SK-N-SH treated with all-trans-retinoic acid at 6 μM for 48 hours (cell line): Measurements from ENCODE around the gene STOX1.

Experiments used
- ATAC-seq: fragments of 200-7000 bp; cut with Tn5 transposase; 3 replicates; pipeline ENCODE4 v1.9.1; 2020; ENCODE audit warnings: mild to moderate bottlenecking, moderate library complexity
- ARNTL ChIP-seq: fragments of 450-650 bp; formaldehyde crosslinking; IDR thresholded peaks from 2 replicates; pipeline ENCODE4 v1.5.0; 2020; ENCODE audit warnings: low read depth, mild to moderate bottlenecking, moderate library complexity, borderline replicate concordance
- BACH2 ChIP-seq: fragments of 250-450 bp; sonication (Bioruptor Pico); IDR thresholded peaks from 2 replicates; pipeline ENCODE4 v1.9.0; 2021; ENCODE audit warnings: mild to moderate bottlenecking, borderline replicate concordance
- CSDC2 ChIP-seq: fragments of 250-450 bp; sonication (Bioruptor Pico); IDR thresholded peaks from 2 replicates; pipeline ENCODE4 v1.5.0; 2020; ENCODE audit warnings: mild to moderate bottlenecking, moderate library complexity
- ESRRG ChIP-seq: fragments of 250-450 bp; sonication (Bioruptor Pico); IDR thresholded peaks from 2 replicates; pipeline ENCODE4 v1.6.1; 2021; ENCODE audit warnings: mild to moderate bottlenecking
- GLIS3 ChIP-seq: fragments of 250-450 bp; sonication (Bioruptor Pico); IDR thresholded peaks from 2 replicates; pipeline ENCODE4 v1.5.0; 2020; ENCODE audit warnings: mild to moderate bottlenecking, moderate library complexity
- ISL1 ChIP-seq: fragments of 250-450 bp; sonication (Bioruptor Pico); IDR thresholded peaks from 2 replicates; pipeline ENCODE4 v2.1.2; 2022; ENCODE audit warnings: mild to moderate bottlenecking, moderate library complexity
- PPARA ChIP-seq: fragments of 250-450 bp; sonication (Bioruptor Pico); IDR thresholded peaks from 2 replicates; pipeline ENCODE4 v1.5.0; 2020; ENCODE audit warnings: mild to moderate bottlenecking, borderline replicate concordance
- RARB ChIP-seq: fragments of 250-450 bp; sonication (Bioruptor Pico); IDR thresholded peaks from 2 replicates; pipeline ENCODE4 v1.8.0; 2021; ENCODE audit warnings: mild to moderate bottlenecking, moderate library complexity
- SNAI2 ChIP-seq: fragments of 250-450 bp; sonication (Bioruptor Pico); IDR thresholded peaks from 2 replicates; pipeline ENCODE4 v1.5.0; 2020; ENCODE audit warnings: mild to moderate bottlenecking, moderate library complexity
- TCF4 ChIP-seq: fragments of 250-450 bp; sonication (Bioruptor Pico); IDR thresholded peaks from 2 replicates; pipeline ENCODE4 v1.8.0; 2021; ENCODE audit warnings: mild to moderate bottlenecking, moderate library complexity, borderline replicate concordance
- TOX ChIP-seq: fragments of 250-450 bp; sonication (Bioruptor Pico); IDR thresholded peaks from 2 replicates; pipeline ENCODE4 v1.8.0; 2021; ENCODE audit warnings: mild to moderate bottlenecking, moderate library complexity, borderline replicate concordance
- ZC3H10 ChIP-seq: fragments of 250-450 bp; sonication (Bioruptor Pico); IDR thresholded peaks from 2 replicates; pipeline ENCODE4 v1.5.1; 2021; ENCODE audit warnings: mild to moderate bottlenecking, moderate library complexity
- ZFP3 ChIP-seq: fragments of 250-450 bp; sonication (Bioruptor Pico); IDR thresholded peaks from 2 replicates; pipeline ENCODE4 v1.5.0; 2020; ENCODE audit warnings: mild to moderate bottlenecking, moderate library complexity
- ZFP30 ChIP-seq: fragments of 450-650 bp; formaldehyde crosslinking; IDR thresholded peaks from 2 replicates; pipeline ENCODE4 v1.5.0; 2022; ENCODE audit warnings: mild to moderate bottlenecking, moderate library complexity
- ZNF565 ChIP-seq: fragments of 450-650 bp; formaldehyde crosslinking; conservative IDR thresholded peaks from 2 replicates; pipeline ENCODE4 v1.5.0; 2020; ENCODE audit warnings: low read depth, mild to moderate bottlenecking, moderate library complexity
- ZNF70 ChIP-seq: fragments of 450-650 bp; formaldehyde crosslinking; IDR thresholded peaks from 2 replicates; pipeline ENCODE4 v1.5.0; 2020; ENCODE audit warnings: mild to moderate bottlenecking, moderate library complexity
- ZNF8 ChIP-seq: fragments of 450-650 bp; formaldehyde crosslinking; IDR thresholded peaks from 2 replicates; pipeline ENCODE4 v1.5.0; 2020; ENCODE audit warnings: mild to moderate bottlenecking, moderate library complexity
- TF ChIP-seq, protein P1 (sequence below): fragments of 250-450 bp; sonication (Bioruptor Pico); IDR thresholded peaks from 2 replicates; pipeline ENCODE4 v1.5.1; 2020; ENCODE audit warnings: low read depth, mild to moderate bottlenecking, moderate library complexity
- TF ChIP-seq, protein P2 (sequence below): fragments of 250-450 bp; sonication (Bioruptor Pico); IDR thresholded peaks from 2 replicates; pipeline ENCODE4 v1.5.0; 2020; ENCODE audit warnings: mild to moderate bottlenecking, moderate library complexity
- TF ChIP-seq, protein P3 (sequence below): fragments of 250-450 bp; sonication (Bioruptor Pico); IDR thresholded peaks from 2 replicates; pipeline ENCODE4 v1.8.0; 2021; ENCODE audit warnings: low read depth, mild to moderate bottlenecking, moderate library complexity, borderline replicate concordance
- TF ChIP-seq, protein P4 (sequence below): fragments of 250-450 bp; sonication (Bioruptor Pico); IDR thresholded peaks from 2 replicates; pipeline ENCODE4 v1.8.0; 2020; ENCODE audit warnings: mild to moderate bottlenecking, moderate library complexity, borderline replicate concordance

Gene STOX1

DNA sequence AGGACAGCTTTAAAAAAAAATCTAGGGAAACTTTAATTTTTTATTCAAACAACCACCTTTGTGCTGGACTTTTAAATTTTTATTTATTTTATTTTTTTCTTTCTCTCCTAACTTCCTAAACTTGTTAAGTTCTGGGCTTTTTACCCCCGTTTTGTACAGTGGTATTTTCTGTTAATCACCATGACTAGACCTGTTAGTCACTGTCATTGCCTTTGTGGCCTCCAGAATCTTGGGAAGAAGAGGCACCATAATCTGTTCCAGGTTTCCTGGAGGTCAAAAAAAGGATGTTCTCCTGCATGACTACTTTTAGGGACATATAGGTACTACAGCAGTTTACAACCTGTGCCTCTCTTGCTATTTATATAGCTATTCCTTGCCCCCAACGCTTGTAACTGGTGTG is 42.7 kb downstream of the STOX1 start:
- TF ChIP-seq ZFP30 (no peak), BACH2 (no peak), ZFP3 (CRISPR knock-in tag) (no peak), ESRRG (CRISPR knock-in tag) (no peak)
- TF ChIP-seq, protein P1, sequence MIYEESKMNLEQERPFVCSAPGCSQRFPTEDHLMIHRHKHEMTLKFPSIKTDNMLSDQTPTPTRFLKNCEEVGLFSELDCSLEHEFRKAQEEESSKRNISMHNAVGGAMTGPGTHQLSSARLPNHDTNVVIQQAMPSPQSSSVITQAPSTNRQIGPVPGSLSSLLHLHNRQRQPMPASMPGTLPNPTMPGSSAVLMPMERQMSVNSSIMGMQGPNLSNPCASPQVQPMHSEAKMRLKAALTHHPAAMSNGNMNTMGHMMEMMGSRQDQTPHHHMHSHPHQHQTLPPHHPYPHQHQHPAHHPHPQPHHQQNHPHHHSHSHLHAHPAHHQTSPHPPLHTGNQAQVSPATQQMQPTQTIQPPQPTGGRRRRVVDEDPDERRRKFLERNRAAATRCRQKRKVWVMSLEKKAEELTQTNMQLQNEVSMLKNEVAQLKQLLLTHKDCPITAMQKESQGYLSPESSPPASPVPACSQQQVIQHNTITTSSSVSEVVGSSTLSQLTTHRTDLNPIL (CRISPR knock-in tag), result no peak
- TF ChIP-seq, all 23 proteins: peak for 0
- no peak for ATAC-seq

DNA sequence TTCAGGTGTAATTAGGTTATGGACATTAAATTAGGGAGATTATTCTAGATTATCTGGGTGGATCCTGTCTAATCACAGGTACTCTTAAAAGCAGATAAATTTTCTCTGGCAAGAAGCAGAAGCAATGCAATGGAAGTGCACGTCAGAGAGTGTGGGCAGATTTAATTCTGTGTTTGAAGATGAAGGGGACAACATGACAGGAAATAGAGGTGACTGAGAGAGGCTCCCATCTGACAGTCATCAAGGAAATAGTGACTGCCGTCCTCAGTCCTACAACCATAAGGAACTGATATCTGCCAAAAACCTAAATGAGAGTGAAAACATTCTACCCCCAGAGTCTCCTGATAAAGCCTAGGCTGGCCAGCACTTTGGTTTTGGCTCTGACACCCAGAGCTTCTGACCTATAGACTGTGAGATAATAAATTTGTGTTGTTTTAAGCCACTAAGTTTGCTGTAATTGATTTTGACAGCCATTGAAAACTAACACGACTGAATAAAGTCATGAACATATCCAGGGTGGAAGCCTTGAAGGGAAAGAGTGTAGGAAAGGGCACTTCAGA is 43.3 kb downstream of the STOX1 start:
- TF ChIP-seq ZC3H10, result no peak
- no peak for TF ChIP-seq PPARA (CRISPR knock-in tag)
- no peak for TF ChIP-seq ESRRG (CRISPR knock-in tag)
- no peak for TF ChIP-seq ZFP30
- peak; percentile 25 for ATAC-seq

DNA sequence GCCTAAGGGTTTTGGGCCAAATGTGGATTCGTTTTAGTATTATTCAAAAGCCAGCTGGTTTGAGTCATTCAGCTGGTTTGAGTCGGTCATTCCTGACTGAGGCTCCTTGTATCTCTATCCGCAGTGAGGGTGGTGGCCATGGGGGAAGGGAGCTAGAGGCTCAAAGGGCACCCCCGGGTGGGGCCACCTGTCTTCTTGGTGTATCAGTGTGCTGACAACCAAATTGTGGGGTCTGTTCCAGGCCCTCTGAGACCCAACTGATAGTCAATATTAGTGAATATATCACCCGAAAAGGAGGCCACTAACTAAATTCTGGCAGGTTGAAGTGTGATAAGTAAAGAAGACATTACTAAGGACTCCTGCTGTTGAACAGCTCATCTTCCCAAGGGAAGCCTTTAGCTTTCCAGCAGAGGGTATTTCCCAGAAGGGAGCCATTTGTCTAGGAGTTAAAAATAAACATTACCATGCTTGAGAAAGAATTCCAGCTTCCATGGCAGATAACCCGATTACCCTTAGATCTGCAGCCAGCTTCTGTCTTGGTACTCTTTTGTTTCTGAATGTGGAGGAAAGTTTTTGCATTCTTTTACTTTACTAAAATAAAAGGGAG is 43.9 kb downstream of the STOX1 start:
- ATAC-seq, result peak; percentile 75

DNA sequence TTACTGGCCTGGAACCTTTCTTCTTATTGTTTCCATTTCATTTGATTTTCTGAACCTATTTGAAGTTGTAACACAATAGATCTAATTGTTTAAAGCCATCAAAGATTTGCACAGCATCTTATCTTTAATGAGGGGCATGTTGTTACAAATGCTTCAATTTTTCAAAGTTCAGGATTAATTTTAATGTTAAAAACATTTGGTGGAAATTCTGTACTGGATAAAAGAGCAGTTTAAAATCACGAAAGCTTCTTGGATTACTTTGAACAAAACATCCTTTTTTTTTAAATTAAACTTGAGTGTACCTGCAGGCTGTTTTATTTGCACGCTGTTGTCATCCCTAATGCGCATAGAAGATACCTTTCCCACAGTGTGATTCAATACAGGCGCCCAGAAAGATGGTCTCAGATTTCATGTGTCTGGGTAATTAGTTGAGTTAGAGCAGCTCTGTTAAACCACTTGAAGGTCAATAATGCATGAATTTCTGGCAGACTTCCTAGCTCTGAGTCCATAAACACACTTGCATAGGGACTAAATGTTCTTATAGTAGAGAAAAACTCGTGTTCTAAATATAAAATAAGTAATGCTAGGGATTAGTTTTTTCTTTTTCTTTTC is 44.5 kb downstream of the STOX1 start:
- TF ChIP-seq TCF4 (CRISPR knock-in tag), result peak; percentile 48; the same call in 1 of the 2 replicates
- TF ChIP-seq ZNF565, result no peak
- TF ChIP-seq ZC3H10, result peak; percentile 87
- TF ChIP-seq, protein P2, sequence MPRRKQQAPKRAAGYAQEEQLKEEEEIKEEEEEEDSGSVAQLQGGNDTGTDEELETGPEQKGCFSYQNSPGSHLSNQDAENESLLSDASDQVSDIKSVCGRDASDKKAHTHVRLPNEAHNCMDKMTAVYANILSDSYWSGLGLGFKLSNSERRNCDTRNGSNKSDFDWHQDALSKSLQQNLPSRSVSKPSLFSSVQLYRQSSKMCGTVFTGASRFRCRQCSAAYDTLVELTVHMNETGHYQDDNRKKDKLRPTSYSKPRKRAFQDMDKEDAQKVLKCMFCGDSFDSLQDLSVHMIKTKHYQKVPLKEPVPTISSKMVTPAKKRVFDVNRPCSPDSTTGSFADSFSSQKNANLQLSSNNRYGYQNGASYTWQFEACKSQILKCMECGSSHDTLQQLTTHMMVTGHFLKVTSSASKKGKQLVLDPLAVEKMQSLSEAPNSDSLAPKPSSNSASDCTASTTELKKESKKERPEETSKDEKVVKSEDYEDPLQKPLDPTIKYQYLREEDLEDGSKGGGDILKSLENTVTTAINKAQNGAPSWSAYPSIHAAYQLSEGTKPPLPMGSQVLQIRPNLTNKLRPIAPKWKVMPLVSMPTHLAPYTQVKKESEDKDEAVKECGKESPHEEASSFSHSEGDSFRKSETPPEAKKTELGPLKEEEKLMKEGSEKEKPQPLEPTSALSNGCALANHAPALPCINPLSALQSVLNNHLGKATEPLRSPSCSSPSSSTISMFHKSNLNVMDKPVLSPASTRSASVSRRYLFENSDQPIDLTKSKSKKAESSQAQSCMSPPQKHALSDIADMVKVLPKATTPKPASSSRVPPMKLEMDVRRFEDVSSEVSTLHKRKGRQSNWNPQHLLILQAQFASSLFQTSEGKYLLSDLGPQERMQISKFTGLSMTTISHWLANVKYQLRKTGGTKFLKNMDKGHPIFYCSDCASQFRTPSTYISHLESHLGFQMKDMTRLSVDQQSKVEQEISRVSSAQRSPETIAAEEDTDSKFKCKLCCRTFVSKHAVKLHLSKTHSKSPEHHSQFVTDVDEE, result peak; percentile 63; the same call in 1 of the 2 replicates
- peak; percentile 84 for TF ChIP-seq ISL1 (CRISPR knock-in tag)
- TF ChIP-seq GLIS3 (CRISPR knock-in tag), result peak; percentile 47; the same call in 1 of the 2 replicates
- no peak for TF ChIP-seq BACH2
- TF ChIP-seq SNAI2 (CRISPR knock-in tag), result no peak
- no peak for TF ChIP-seq ARNTL (CRISPR knock-in tag)
- TF ChIP-seq TOX (CRISPR knock-in tag), result no peak
- ATAC-seq, result peak; percentile 88

More for the DNA sequence above, 43.9 kb downstream of the STOX1 start:
- TF ChIP-seq ISL1 (CRISPR knock-in tag) (peak; percentile 38; the same call in 1 of the 2 replicates), ZNF8 (CRISPR knock-in tag) (no peak)

DNA sequence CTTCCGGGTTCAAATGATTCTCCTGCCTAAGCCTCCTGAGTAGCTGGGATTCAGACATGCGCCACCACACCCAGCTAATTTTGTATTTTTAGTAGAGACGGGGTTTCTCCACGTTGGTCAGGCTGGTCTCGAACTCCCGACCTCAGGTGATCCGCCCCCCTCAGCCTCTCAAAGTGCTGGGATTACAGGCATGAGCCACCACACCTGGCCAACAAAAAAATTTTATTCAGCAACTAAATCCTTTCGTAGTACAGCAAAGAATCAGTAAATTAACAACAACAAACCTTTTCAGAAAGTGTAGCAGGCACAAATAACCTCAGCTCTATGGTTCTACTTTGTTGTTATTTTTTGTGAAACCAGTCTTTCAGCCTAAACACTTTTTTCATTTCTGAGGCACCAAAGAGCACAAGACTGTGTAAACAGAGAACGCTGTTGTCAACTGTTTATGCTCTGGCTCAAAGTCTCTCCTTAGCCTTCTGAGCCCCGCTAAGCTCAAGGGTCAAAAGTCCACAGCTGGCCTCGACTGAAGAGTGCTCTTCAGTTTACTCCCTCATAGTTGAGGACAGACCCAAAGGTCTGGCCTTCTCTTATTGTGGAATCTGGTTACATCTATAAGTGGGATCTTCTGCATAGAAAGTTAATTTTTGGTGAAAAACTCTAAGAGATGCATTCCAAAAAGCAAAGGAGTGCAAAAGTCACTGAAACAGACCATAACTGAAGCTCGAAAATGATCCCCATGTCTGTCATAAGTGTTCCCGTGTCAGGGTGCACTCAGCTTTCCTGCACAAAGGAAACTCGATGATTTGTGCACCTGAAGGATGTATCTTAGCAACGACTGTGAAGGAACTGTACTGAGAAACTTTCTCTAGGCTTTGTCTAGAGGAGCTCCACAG is 49.2 kb downstream of the STOX1 start:
- ATAC-seq, result no peak
- TF ChIP-seq ZNF565, result no peak
- TF ChIP-seq SNAI2 (CRISPR knock-in tag), result no peak
- no peak for TF ChIP-seq ZNF8 (CRISPR knock-in tag)
- TF ChIP-seq, protein P3, sequence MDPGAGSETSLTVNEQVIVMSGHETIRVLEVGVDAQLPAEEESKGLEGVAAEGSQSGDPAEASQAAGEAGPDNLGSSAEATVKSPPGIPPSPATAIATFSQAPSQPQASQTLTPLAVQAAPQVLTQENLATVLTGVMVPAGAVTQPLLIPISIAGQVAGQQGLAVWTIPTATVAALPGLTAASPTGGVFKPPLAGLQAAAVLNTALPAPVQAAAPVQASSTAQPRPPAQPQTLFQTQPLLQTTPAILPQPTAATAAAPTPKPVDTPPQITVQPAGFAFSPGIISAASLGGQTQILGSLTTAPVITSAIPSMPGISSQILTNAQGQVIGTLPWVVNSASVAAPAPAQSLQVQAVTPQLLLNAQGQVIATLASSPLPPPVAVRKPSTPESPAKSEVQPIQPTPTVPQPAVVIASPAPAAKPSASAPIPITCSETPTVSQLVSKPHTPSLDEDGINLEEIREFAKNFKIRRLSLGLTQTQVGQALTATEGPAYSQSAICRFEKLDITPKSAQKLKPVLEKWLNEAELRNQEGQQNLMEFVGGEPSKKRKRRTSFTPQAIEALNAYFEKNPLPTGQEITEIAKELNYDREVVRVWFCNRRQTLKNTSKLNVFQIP (CRISPR knock-in tag), result no peak
- TF ChIP-seq CSDC2 (CRISPR knock-in tag), result no peak
- TF ChIP-seq TCF4 (CRISPR knock-in tag), result no peak
- TF ChIP-seq BACH2, result no peak
- TF ChIP-seq, protein P4, sequence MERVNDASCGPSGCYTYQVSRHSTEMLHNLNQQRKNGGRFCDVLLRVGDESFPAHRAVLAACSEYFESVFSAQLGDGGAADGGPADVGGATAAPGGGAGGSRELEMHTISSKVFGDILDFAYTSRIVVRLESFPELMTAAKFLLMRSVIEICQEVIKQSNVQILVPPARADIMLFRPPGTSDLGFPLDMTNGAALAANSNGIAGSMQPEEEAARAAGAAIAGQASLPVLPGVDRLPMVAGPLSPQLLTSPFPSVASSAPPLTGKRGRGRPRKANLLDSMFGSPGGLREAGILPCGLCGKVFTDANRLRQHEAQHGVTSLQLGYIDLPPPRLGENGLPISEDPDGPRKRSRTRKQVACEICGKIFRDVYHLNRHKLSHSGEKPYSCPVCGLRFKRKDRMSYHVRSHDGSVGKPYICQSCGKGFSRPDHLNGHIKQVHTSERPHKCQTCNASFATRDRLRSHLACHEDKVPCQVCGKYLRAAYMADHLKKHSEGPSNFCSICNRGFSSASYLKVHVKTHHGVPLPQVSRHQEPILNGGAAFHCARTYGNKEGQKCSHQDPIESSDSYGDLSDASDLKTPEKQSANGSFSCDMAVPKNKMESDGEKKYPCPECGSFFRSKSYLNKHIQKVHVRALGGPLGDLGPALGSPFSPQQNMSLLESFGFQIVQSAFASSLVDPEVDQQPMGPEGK (CRISPR knock-in tag), result no peak
- no peak for TF ChIP-seq ZFP3 (CRISPR knock-in tag)
- TF ChIP-seq ZNF70 (CRISPR knock-in tag), result no peak
- TF ChIP-seq ESRRG (CRISPR knock-in tag), result no peak
- TF ChIP-seq RARB (CRISPR knock-in tag), result no peak
